Loucy (cell line): ENCODE data around the gene ABCC11.

Experiments
- EZH2phosphoT487 ChIP-seq: fragments of 200-600 bp; IDR thresholded peaks from 2 replicates; pipeline ENCODE4 v1.6.1; 2018; ENCODE audit warnings: antibody characterized with exemption, mild to moderate bottlenecking, moderate library complexity, borderline replicate concordance
- TF ChIP-seq, protein P1 (sequence below): fragments of 200-600 bp; sonication (generic); conservative IDR thresholded peaks from 2 replicates; pipeline ENCODE4 v1.5.1; 2014; ENCODE audit warnings: mild to moderate bottlenecking, antibody characterized with exemption, low read length

DNA sequence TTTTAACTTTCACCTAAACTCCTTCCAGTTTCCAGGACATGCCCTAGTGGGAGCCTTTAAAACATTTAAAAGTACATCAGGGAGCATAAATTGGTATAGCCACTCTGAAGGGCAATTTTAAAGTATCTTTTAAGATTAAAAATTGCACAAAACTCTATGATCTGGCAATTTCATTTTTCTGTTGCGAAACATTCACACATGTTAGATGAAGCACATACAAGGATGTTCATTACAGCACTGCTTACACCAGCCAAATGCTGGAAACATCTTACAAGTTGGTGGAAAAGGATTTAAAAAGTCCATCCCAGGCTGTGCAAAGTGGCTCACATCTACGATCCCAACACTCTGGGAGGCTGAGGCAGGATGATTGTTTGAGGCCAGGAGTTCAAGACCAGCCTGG lies 29.6 kb downstream of the ABCC11 start:
- TF ChIP-seq, protein P1, sequence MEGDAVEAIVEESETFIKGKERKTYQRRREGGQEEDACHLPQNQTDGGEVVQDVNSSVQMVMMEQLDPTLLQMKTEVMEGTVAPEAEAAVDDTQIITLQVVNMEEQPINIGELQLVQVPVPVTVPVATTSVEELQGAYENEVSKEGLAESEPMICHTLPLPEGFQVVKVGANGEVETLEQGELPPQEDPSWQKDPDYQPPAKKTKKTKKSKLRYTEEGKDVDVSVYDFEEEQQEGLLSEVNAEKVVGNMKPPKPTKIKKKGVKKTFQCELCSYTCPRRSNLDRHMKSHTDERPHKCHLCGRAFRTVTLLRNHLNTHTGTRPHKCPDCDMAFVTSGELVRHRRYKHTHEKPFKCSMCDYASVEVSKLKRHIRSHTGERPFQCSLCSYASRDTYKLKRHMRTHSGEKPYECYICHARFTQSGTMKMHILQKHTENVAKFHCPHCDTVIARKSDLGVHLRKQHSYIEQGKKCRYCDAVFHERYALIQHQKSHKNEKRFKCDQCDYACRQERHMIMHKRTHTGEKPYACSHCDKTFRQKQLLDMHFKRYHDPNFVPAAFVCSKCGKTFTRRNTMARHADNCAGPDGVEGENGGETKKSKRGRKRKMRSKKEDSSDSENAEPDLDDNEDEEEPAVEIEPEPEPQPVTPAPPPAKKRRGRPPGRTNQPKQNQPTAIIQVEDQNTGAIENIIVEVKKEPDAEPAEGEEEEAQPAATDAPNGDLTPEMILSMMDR = no peak
- TF ChIP-seq EZH2phosphoT487 = no peak
